Measurements from ENCODE around the gene CYSLTR2.
"Not testable (repeated sequence)": the region's sequence is repeated elsewhere in the genome, so short reads cannot be mapped to it uniquely, and the experiment has no call there.

CYSLTR2 gene

DNA sequence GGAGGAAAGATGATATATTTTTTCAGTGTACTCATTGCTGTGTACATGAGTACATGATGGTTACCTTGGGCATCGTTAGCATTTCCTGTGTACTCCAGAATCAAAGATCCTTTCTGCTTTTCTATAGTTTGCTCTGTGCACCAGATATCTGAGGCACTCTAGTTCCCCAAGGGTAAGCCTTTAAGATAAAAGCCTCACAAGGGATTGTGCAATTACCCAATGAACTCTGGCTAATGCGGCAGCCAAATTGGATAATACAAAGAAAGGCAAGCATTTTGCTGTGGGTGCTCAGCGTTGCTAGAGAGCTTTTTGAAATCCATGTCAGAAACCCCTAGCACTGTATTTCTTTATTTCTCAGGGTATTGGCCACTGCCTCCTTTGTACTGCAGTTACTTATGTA, 2.9 kb downstream of the CYSLTR2 start:
- no peaks in the 10 kb centered on the region for H3K27me3 Mint-ChIP-seq (ENCODE audit: low read depth)
- H3K27ac Mint-ChIP-seq: no peak overlapping the region
- peaks cover 3% of the 10 kb centered on the region for H3K36me3 Mint-ChIP-seq (ENCODE audit: low read depth)
- peaks cover 28% of the 10 kb centered on the region for H3K4me1 Mint-ChIP-seq (ENCODE audit: low read depth)
- H3K9me3 Mint-ChIP-seq: no peaks in the 10 kb centered on the region
- no peak overlapping the region for H3K4me3 Mint-ChIP-seq

DNA sequence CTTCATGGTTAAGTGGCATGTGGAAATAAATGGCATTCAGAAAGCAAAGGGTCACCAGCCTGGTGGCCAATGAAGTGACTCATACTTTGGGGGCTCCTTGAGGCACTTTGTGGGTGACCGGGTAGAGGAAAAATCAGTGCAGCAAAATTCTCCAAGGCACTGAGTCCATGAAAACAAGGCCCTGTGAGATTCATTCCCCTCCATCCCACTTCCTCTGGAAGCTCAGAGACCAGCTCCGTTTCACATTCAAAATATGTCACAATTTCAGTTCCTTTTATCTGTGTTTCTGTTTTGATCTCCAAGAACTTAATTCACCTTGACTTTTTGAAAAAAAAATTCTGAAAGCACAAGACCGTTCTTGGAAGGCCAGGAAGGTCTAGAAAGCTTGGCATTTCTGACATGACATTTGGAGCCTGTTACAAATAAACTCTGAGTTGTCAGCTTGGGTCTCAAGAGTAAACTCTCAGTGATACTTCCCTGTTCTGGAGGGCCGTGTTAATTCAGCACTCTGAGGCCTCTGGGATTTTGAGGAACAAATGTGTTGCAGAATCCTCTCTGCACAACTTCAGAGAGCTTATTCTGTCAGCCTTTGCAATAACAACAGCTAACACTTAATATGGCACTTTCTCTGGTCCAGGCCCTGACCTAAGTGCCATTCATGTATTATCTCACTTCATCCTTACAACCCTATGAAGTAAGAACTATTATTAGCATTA, 6.8 kb downstream of the CYSLTR2 start:
- Mint-ChIP-seq H3K4me1 (ENCODE audit: low read depth) (peaks cover 9% of the 10 kb centered on the region), H3K36me3 (ENCODE audit: low read depth) (peaks cover 1% of the 10 kb centered on the region), H3K27ac (no peak overlapping the region), H3K4me3 (no peak overlapping the region), H3K27me3 (ENCODE audit: low read depth) (no peaks in the 10 kb centered on the region), H3K9me3 (peaks cover 19% of the 10 kb centered on the region)

DNA sequence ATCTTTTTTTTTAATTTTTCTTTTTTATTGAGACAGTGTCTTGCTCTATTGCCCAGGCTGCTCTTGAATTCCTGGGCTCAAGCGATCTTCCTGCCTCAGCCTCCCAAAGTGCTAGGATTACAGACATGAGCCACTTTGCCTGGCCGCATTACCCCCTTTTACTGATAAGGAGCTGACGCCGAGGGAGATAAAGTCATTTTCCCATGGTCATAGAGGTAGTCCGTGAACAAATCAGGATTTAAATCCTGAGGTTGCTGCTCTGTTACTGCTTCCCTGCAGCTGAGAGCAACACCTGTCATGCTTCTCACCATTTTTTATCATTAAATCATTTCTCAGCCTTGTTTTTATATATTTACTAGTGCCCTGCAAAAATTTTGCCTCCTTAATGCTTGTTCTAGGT, 7.4 kb downstream of the CYSLTR2 start:
- Mint-ChIP-seq H3K4me1 (ENCODE audit: low read depth) (peaks cover 8% of the 10 kb centered on the region), H3K36me3 (ENCODE audit: low read depth) (peaks cover 2% of the 10 kb centered on the region), H3K4me3 (no peak overlapping the region), H3K27me3 (ENCODE audit: low read depth) (no peaks in the 10 kb centered on the region), H3K27ac (no peak overlapping the region), H3K9me3 (peaks cover 25% of the 10 kb centered on the region)

DNA sequence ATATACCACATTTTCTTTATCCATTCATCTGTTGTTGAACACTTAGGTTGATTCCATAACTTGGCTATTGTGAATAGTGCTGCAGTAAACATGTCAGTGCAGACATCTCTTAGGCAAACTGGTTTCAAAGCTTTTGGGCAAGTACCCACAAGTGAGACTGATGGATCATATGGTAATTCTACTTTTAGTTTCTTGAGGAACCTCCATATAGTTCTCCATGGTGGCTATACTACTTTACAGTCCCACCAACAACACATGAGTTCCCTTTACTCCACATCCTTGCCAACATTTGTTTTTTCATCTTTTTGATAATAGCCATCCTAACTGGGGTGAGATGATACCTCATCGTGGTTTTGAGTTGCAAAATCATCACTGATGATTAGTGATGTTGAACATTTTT, 8.5 kb downstream of the CYSLTR2 start:
- H3K4me1 Mint-ChIP-seq (ENCODE audit: low read depth): peaks cover 6% of the 10 kb centered on the region
- no peaks in the 10 kb centered on the region for H3K27me3 Mint-ChIP-seq (ENCODE audit: low read depth)
- peaks cover 36% of the 10 kb centered on the region for H3K9me3 Mint-ChIP-seq
- H3K4me3 Mint-ChIP-seq: no peak overlapping the region
- H3K27ac Mint-ChIP-seq: no peak overlapping the region
- peaks cover 4% of the 10 kb centered on the region for H3K36me3 Mint-ChIP-seq (ENCODE audit: low read depth)

DNA sequence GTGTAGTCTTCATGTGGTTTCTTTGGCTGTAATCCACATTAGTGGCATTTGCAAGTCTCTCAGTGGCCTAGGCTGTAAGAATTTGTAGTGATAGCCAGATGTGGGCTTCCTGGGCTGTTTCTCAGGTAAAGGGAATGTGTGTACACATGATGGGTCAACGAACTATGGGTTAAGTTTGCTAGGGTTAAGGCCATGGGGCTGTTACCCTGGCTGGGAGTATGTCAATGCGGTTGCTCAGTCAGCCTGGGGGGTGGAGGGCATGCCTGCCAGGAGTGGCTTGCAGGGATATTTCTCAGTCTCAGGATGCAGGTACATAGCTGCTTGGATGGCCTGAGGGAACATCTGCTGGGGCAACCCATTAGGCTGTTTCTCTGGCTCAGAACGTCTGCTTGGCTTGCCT, 13.4 kb downstream of the CYSLTR2 start:
- Mint-ChIP-seq H3K36me3 (ENCODE audit: low read depth) (peaks cover 5% of the 10 kb centered on the region), H3K4me3 (no peak overlapping the region), H3K27ac (no peak overlapping the region), H3K27me3 (ENCODE audit: low read depth) (no peaks in the 10 kb centered on the region), H3K9me3 (peaks cover 77% of the 10 kb centered on the region), H3K4me1 (ENCODE audit: low read depth) (no peaks in the 10 kb centered on the region)

DNA sequence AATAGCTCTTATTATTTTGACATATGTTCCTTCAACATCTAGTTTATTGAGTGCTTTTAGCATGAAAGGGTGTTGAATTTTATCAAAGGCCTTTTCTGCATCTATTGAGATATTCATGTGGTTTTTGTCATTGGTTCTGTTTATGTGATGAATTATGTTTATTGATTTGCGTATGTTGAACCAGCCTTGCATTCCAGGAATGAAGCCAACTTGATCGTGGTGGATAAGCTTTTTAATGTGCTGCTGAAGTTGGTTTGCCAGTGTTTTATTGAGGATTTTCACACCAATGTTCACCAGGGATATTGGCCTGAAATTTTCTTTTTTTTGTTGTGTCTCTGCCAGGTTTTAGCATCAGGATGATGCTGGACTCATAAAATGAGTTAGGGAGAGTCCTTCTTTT, 17.7 kb downstream of the CYSLTR2 start:
- H3K27ac Mint-ChIP-seq: not testable (repeated sequence)
- peaks cover 63% of the 10 kb centered on the region for H3K9me3 Mint-ChIP-seq

DNA sequence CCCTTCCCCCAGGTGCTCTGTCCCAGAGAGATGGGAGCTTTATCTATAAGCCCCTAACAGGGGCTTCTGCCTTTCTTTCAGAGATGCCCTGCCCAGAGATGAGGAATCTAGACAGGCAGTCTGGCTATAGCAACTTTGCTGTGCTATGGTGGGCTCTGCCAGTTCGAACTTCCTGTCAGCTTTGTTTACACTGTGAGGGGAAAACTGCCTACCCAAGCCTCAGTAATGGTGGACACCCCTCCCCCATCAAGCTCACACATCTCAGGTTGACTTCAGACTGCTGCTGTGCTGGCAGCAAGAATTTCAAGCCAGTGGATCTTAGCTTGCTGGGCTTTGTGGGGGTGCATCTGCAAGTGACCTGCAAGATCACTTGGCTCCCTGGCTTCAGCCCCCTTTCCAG, 21.5 kb downstream of the CYSLTR2 start:
- H3K4me3 Mint-ChIP-seq: no peak overlapping the region
- no peaks in the 10 kb centered on the region for H3K4me1 Mint-ChIP-seq (ENCODE audit: low read depth)
- H3K36me3 Mint-ChIP-seq (ENCODE audit: low read depth): peaks cover 1% of the 10 kb centered on the region
- H3K27me3 Mint-ChIP-seq (ENCODE audit: low read depth): no peaks in the 10 kb centered on the region
- H3K9me3 Mint-ChIP-seq: peaks cover 33% of the 10 kb centered on the region
- no peak overlapping the region for H3K27ac Mint-ChIP-seq

More for the DNA sequence above, 17.7 kb downstream of the CYSLTR2 start:
- not testable (repeated sequence) for H3K36me3 Mint-ChIP-seq (ENCODE audit: low read depth); H3K4me3 Mint-ChIP-seq; H3K4me1 Mint-ChIP-seq (ENCODE audit: low read depth); H3K27me3 Mint-ChIP-seq (ENCODE audit: low read depth)

DNA sequence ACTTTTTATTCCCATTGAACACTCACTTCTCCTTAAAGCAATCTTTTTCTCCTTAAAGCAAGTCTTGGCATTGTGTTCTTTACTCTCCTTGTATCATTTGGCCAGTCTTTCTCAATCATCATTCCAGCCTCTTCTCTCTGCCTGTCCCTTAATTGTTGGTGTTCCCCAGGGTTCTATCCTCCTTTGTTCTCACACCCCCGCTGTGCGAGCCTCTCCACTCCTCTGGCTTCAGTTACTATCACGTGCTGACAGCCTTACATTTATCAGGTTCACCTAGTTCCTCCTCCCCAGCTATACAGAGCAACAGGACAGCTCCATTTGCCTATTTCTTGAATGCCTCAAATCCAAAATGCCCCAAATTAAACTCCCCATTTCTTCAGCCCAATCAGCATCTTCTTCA, 24.6 kb downstream of the CYSLTR2 start:
- Mint-ChIP-seq H3K36me3 (ENCODE audit: low read depth) (no peaks in the 10 kb centered on the region), H3K9me3 (peaks cover 11% of the 10 kb centered on the region), H3K27ac (no peak overlapping the region), H3K27me3 (ENCODE audit: low read depth) (no peaks in the 10 kb centered on the region), H3K4me1 (ENCODE audit: low read depth) (no peaks in the 10 kb centered on the region), H3K4me3 (no peak overlapping the region)

DNA sequence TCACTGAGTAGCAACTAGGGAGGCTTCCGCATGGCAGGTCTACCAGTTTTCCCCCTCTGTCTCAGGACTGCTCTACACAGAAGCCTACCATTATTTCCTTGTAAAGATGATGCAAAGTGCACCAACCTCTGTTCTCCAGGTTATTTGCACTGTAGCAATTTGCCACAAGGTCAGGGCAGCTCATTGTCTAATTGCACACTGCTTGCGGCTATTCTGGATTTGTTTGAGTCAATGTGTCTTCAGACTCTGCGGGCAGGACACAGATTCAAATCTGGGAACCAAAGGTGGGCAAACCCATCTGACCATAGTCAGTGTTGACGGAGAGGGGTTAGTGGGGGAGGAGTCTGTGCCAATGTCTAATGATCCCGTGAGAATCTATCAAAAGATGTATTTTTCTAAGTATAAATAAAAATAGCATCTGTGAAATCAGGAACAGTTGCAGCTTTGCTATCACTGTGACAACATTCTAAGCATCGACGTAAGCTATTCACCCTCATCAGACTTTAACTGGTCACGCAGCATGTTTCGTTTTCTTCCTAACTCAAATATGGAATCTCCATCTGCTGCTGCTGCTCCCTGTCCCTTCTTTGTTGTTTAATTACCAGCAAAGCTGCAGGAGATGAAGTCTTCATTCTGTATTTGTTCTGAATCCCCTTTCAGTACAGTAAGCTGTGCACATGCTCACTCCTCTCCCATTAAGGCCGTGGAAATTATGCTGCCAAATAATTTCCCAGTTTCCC, 26.4 kb downstream of the CYSLTR2 start:
- Mint-ChIP-seq H3K27ac (no peak overlapping the region), H3K36me3 (ENCODE audit: low read depth) (no peaks in the 10 kb centered on the region), H3K4me1 (ENCODE audit: low read depth) (no peaks in the 10 kb centered on the region), H3K9me3 (no peaks in the 10 kb centered on the region), H3K27me3 (ENCODE audit: low read depth) (no peaks in the 10 kb centered on the region), H3K4me3 (no peak overlapping the region)

DNA sequence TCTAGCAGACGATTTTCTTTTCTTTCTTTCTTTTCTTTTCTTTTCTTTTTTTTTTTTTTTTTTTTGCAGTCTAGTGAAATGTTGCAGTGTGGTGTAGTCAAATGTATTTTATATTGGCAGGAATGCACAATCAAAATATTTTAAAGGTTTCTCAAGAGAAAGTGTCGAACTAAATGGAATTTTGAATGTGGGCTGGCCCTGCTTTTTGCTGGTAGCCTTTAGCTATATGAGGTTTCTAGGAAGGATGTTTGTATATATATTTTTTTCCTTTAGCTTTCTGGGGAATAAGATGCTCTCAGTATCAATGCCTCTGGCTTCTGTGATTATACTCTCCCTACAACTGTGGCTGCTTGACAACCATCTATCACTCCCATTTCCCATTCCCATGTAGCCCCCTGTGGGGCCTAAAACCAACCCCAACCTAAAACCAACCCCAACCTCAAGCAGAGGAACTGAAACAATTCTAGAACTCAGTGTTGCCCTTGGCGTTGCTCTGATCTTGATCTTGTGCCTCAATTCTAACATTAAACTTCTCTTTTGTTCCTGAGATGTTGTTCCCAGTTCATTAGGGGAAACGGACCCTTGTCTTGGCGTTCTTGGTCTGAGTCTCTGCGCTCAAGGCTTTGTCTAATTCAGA, 27.1 kb downstream of the CYSLTR2 start:
- no peaks in the 10 kb centered on the region for H3K27me3 Mint-ChIP-seq (ENCODE audit: low read depth)
- H3K4me1 Mint-ChIP-seq (ENCODE audit: low read depth): no peaks in the 10 kb centered on the region
- H3K36me3 Mint-ChIP-seq (ENCODE audit: low read depth): no peaks in the 10 kb centered on the region
- H3K4me3 Mint-ChIP-seq: no peak overlapping the region
- H3K9me3 Mint-ChIP-seq: no peaks in the 10 kb centered on the region
- H3K27ac Mint-ChIP-seq: no peak overlapping the region

DNA sequence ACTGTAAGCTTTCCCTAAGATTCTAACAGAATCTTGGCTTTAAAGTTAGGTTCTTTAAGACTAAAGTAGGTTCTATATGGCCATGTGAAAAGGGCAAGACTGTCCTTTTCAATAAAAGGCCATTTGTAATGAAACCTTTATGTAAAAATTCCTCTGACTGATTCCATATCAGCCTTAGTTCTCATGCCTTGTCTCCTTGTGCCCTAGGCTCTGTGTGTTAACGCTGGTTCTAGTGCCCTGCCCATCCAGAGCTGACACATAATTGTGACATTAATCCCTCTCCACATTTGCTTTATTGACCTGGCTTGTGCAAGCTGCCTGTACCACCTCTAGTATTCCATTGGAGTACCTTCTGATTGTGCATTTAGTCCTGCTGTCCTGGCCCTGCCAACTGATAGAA, 28.2 kb downstream of the CYSLTR2 start:
- Mint-ChIP-seq H3K36me3 (ENCODE audit: low read depth) (no peaks in the 10 kb centered on the region), H3K4me1 (ENCODE audit: low read depth) (no peaks in the 10 kb centered on the region), H3K27me3 (ENCODE audit: low read depth) (no peaks in the 10 kb centered on the region), H3K9me3 (no peaks in the 10 kb centered on the region), H3K27ac (no peak overlapping the region), H3K4me3 (no peak overlapping the region)

DNA sequence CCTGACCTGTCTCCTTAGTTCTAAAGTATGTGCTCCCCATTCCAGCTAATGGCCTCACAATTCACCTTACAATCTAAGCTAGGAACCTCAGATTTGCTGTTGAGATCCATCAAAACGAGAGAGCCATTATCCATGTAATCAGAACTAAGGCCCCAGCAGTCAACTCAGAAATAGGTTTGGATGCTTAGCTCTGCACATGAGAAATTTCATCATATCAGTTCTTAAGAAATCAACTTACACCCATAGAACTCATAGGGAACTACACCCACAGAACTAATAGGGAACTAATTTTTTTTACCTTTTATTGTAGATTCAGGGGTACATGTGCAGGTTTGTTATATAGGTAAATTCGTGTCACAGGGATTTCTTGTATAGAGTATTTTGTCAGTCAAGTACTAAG, 28.7 kb downstream of the CYSLTR2 start:
- Mint-ChIP-seq H3K9me3 (no peaks in the 10 kb centered on the region), H3K4me3 (no peak overlapping the region), H3K36me3 (ENCODE audit: low read depth) (no peaks in the 10 kb centered on the region), H3K27me3 (ENCODE audit: low read depth) (no peaks in the 10 kb centered on the region), H3K27ac (no peak overlapping the region), H3K4me1 (ENCODE audit: low read depth) (no peaks in the 10 kb centered on the region)

DNA sequence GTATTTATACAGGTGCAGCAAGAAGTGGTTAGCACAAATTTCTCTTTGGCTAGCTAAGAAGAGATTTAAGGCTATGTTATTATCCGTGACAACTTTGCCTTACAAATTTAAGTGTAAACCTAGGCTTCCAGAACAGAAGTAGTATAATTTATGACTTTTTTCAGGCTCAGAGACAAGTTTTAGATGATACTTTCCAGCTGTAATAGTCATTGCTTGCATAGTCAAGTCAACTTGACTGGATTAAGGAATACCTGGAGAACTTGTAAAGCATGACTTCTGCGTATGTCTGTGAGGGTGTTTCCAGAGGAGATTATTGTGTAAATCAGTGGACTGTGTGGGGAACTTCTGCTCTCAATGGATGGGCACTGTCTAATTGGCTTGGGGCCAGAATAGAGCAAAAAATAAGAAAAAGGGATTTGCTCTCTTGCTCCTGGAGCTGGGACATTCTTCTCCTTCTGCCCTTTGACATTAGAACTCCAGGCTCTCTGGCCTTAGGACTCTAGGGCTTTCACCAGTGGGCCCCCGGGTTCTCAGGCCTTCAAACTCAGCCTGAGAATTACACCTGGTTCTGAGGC, 33.0 kb downstream of the CYSLTR2 start:
- no peak overlapping the region for H3K4me3 Mint-ChIP-seq
- peaks cover 8% of the 10 kb centered on the region for H3K9me3 Mint-ChIP-seq
- no peak overlapping the region for H3K27ac Mint-ChIP-seq
- H3K4me1 Mint-ChIP-seq (ENCODE audit: low read depth): no peaks in the 10 kb centered on the region
- no peaks in the 10 kb centered on the region for H3K27me3 Mint-ChIP-seq (ENCODE audit: low read depth)
- peaks cover 3% of the 10 kb centered on the region for H3K36me3 Mint-ChIP-seq (ENCODE audit: low read depth)

DNA sequence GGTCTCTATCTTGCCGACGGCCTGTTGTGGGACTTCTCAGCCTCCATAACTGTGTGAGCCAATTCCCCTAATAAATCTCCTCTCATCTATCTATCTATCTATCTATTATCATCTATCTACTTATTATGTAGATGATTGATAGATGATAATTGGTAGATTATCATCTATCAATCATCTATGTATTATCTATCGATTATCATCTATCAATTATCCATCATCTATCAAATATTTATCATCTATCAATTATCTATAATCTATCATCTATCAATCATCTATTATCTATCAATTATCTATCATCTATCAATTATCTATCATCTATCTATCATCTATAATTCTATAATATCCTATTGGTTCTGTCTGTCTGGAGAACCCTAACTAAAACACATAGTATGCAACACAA, 33.5 kb downstream of the CYSLTR2 start:
- H3K36me3 Mint-ChIP-seq (ENCODE audit: low read depth): peaks cover 3% of the 10 kb centered on the region
- peaks cover 8% of the 10 kb centered on the region for H3K9me3 Mint-ChIP-seq
- no peak overlapping the region for H3K27ac Mint-ChIP-seq
- no peak overlapping the region for H3K4me3 Mint-ChIP-seq
- no peaks in the 10 kb centered on the region for H3K27me3 Mint-ChIP-seq (ENCODE audit: low read depth)
- H3K4me1 Mint-ChIP-seq (ENCODE audit: low read depth): no peaks in the 10 kb centered on the region

DNA sequence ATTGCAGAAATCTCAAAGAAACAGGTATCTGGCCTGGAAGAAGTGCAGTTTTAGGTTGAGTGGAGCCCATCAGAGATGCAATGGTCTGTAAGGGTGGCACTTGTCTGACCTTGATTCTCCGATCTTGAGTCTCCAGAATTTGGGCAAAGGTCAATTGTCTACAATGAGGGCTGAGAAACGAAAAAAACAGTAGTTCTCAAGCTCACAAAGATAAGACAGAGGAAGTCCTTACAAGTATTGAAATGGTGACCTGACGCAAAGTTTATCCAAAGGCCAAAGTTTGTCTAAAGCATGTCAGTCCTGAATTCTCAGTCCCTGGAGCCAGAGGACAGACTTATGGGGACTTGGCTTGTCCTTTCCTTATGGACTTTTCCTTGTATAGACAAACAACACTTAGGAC, 40.3 kb downstream of the CYSLTR2 start:
- Mint-ChIP-seq H3K27me3 (ENCODE audit: low read depth) (no peaks in the 10 kb centered on the region), H3K4me1 (ENCODE audit: low read depth) (no peaks in the 10 kb centered on the region), H3K9me3 (peaks cover 3% of the 10 kb centered on the region), H3K27ac (no peak overlapping the region), H3K36me3 (ENCODE audit: low read depth) (no peaks in the 10 kb centered on the region), H3K4me3 (no peak overlapping the region)
